A673 (cell line): ENCODE measurements around the gene C1GALT1C1L.

Source experiments
- EZH2 ChIP-seq: fragments of 200-600 bp; sonication (generic); IDR thresholded peaks from 2 replicates; pipeline ENCODE4 v1.6.1; 2017; ENCODE audit warnings: borderline replicate concordance, low read depth, mild to moderate bottlenecking, mixed read lengths, antibody characterized with exemption, low read length; ENCODE audit not compliant: poor library complexity, severe bottlenecking
- TF ChIP-seq, protein P1 (sequence below): fragments of 300-800, 200-600 bp; sonication (generic); conservative IDR thresholded peaks from 2 replicates; pipeline ENCODE4 v1.5.1; 2017; ENCODE audit warnings: low read depth, mild to moderate bottlenecking, antibody characterized with exemption, low read length, moderate library complexity, mixed read lengths

DNA sequence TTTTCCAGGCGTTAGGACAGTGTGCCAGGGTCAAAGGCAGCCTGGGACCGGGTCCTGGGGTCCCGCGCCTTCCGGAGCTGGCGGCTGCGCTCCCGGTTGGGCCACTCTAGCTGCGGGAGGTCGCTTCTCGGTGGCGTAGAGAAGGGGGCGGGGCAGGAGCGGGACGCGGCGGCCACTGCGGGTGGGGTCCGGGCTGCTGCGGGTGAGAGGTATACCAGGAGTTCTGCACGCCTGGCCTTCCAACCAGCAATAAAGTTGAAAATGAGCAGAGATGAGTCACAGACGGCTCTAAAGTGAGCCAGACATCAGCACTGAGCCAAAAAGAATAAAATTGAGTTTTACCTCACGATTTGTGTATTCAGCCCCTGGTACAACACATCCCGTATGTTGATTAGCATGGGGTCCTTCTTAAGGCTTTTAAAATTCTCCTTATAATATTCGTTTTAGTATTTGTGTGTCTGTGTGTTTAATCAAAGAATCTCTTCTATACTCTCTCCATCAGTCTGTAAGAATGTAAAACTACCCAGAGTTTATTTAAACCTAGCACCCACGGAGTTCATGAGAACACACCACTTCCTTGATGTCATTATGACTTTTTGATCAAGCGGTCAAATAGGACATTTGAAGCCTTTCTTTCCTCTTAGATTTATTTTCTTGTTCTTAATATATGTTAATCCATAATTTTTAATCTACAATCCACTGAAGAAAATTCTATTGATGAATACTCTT is at the start of gene C1GALT1C1L:
- TF ChIP-seq, protein P1, sequence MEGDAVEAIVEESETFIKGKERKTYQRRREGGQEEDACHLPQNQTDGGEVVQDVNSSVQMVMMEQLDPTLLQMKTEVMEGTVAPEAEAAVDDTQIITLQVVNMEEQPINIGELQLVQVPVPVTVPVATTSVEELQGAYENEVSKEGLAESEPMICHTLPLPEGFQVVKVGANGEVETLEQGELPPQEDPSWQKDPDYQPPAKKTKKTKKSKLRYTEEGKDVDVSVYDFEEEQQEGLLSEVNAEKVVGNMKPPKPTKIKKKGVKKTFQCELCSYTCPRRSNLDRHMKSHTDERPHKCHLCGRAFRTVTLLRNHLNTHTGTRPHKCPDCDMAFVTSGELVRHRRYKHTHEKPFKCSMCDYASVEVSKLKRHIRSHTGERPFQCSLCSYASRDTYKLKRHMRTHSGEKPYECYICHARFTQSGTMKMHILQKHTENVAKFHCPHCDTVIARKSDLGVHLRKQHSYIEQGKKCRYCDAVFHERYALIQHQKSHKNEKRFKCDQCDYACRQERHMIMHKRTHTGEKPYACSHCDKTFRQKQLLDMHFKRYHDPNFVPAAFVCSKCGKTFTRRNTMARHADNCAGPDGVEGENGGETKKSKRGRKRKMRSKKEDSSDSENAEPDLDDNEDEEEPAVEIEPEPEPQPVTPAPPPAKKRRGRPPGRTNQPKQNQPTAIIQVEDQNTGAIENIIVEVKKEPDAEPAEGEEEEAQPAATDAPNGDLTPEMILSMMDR: no peak
- TF ChIP-seq EZH2: no peak
